ENCODE results near the gene PRSS48. TPM values are rescaled to one million over a fixed set of nuclear protein-coding genes. Genes with fewer than 3 reads are reported as not detected.

PRSS48 gene, protein sequence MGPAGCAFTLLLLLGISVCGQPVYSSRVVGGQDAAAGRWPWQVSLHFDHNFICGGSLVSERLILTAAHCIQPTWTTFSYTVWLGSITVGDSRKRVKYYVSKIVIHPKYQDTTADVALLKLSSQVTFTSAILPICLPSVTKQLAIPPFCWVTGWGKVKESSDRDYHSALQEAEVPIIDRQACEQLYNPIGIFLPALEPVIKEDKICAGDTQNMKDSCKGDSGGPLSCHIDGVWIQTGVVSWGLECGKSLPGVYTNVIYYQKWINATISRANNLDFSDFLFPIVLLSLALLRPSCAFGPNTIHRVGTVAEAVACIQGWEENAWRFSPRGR
- total RNA-seq = not detected

DNA sequence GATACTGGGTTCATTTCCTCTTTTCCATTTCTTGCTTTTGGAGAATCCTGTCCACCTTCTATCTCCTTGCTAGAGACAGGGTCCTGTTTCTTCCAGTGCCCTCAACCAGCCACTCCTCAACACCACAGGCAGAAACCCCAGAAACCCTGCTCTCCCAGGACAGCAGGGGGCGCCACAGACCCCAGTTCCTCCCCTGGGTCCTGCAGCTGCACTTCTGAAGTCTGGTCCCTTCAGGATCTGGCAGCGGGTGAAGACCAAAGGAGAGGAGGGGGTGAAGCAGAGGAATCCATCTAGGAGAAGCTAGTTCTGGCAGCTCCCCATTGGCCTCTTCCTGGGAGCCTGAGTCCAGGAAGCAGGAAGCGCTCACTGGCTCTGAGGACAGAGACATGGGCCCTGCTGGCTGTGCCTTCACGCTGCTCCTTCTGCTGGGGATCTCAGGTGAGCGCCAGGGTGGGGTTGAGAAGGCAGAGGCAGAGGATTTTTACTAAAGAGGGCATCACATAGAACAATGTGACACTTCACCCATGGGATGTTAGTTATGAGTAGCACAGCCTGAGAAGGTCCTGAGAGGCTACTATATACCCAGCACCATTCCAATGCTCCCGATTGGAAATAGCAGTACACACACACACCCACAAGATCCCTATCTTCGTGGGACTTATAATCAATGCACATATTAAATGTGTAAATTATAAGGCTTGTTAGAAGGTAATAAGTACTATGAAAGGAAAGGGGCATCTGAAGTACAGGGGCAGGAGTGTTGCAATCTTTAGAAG is at the start of gene PRSS48:
Gene PRSS48, plus strand, starts transcription at position 375 of the 776 bp plus-strand sequence. Its CDS starts 12 bp downstream, at position 387.
- H3K4me1 ChIP-seq = peaks cover 0 to 24% (median 0%) of the 10 kb centered on the region in 3 donors
- H3K27me3 ChIP-seq = no peaks in the 10 kb centered on the region
- H3K36me3 ChIP-seq = no peaks in the 10 kb centered on the region
- ATAC-seq = peak; percentile 36
- H3K27ac ChIP-seq = no peak within 1 kb of the TSS
- H3K9me3 ChIP-seq = no peaks in the 10 kb centered on the region
- H3K4me3 ChIP-seq = no peak within 1 kb of the TSS
- WGBS, 2 donors (ENCODE audit: low coverage in 1 of 2) = 72 to 83% methylated on average over 2 to 3 of the region's 7 CpGs
- TF ChIP-seq CTCF (IDR thresholded peaks at IDR 0.05) (peak; percentile 14 to 73 (median 40)), EP300 (IDR thresholded peaks at IDR 0.05) (no peak)

GRCh38 chr4:151227172-151227571 is 49.8 kb upstream of the PRSS48 start:
- Histone ChIP-seq H3K9me3 (no peaks in the 10 kb centered on the region), H3K27ac (peak overlapping the region; percentile 65 to 79 (median 72)), H3K4me3 (peak overlapping the region; percentile 45 to 47), H3K36me3 (no peaks in the 10 kb centered on the region), H3K4me1 (peaks cover 7 to 53% (median 7%) of the 10 kb centered on the region in 3 donors), H3K27me3 (no peaks in the 10 kb centered on the region)
- ATAC-seq = no peak
- TF ChIP-seq CTCF (IDR thresholded peaks at IDR 0.05) (no peak), POLR2AphosphoS5 (IDR thresholded peaks at IDR 0.05) (no peak), EP300 (IDR thresholded peaks at IDR 0.05) (no peak), POLR2A (IDR thresholded peaks at IDR 0.05) (no peak)
- WGBS, 2 donors (ENCODE audit: low coverage in 1 of 2) = 24% methylated on average over 1 of the region's 1 CpG; no CpG with 5 or more reads in 1 of the 2 donors

DNA sequence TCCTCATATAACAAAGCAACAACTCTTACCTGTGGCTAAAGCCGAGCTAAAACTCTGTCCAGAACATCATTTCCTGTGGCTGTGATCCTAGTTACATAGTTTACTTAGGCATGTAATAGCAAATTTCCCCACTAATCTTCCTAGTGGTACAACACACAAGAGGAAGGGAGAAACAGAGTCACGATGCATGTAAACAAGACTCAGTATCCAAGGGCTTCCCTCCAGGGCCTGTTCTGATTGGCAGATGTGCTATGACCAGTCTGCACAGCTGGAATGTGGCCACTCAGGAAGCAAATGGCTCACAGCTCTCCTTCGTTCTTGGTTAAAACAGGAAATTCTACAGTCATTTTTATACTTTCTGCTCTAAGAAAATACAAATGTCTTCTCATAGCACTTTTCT is 49.2 kb upstream of the PRSS48 start:
- Histone ChIP-seq H3K27me3 (no peaks in the 10 kb centered on the region), H3K9me3 (no peaks in the 10 kb centered on the region), H3K4me1 (peaks cover 7 to 58% (median 7%) of the 10 kb centered on the region in 3 donors), H3K36me3 (no peaks in the 10 kb centered on the region), H3K4me3 (peak overlapping the region; percentile 45 to 47), H3K27ac (peak overlapping the region; percentile 65 to 79 (median 72))
- peak; percentile 88 for ATAC-seq
- 7% methylated on average over 2 to 3 of the region's 3 CpGs for WGBS, 2 donors (ENCODE audit: low coverage in 1 of 2)
- TF ChIP-seq POLR2AphosphoS5 (IDR thresholded peaks at IDR 0.05) = no peak
- TF ChIP-seq CTCF (IDR thresholded peaks at IDR 0.05) = peak in 2 of 4 experiments; percentile 5 to 26

- Histone ChIP-seq H3K4me3 (peak overlapping the region; percentile 45 to 47), H3K27ac (peak overlapping the region; percentile 65 to 79 (median 72)), H3K36me3 (no peaks in the 10 kb centered on the region), H3K9me3 (no peaks in the 10 kb centered on the region), H3K4me1 (peaks cover 7 to 60% (median 7%) of the 10 kb centered on the region in 3 donors), H3K27me3 (no peaks in the 10 kb centered on the region)
- WGBS, 2 donors (ENCODE audit: low coverage in 1 of 2) = 63 to 87% methylated on average over 6 of the region's 6 CpGs
- no peak for TF ChIP-seq POLR2AphosphoS5 (IDR thresholded peaks at IDR 0.05)
- TF ChIP-seq CTCF (IDR thresholded peaks at IDR 0.05) = no peak
- TF ChIP-seq POLR2A (IDR thresholded peaks at IDR 0.05) = no peak
- no peak for TF ChIP-seq EP300 (IDR thresholded peaks at IDR 0.05)
- no peak for ATAC-seq
Measured at GRCh38 chr4:151228189-151229119, 48.5 kb upstream of the PRSS48 start.
